GM10847 (cell line): ENCODE measurements around the gene SLC2A13.

Source experiments
- POLR2A ChIP-seq: IDR thresholded peaks from 2 replicates; pipeline ENCODE4 v1.6.1; 2011; ENCODE audit not compliant: insufficient read length; ENCODE audit errors: extremely low read depth

SLC2A13 gene

GRCh38 chr12:40001406-40001805 is 104.5 kb downstream of the SLC2A13 start:
- no peak for TF ChIP-seq POLR2A

- no peak for TF ChIP-seq POLR2A
Measured at GRCh38 chr12:40000884-40001283, 105.0 kb downstream of the SLC2A13 start.

- TF ChIP-seq POLR2A: no peak
Measured at GRCh38 chr12:39993268-39993667, 112.6 kb downstream of the SLC2A13 start.

GRCh38 chr12:39990122-39991101 is 115.5 kb downstream of the SLC2A13 start:
- no peak for TF ChIP-seq POLR2A

GRCh38 chr12:39989501-39989900 is 116.4 kb downstream of the SLC2A13 start:
- no peak for TF ChIP-seq POLR2A

GRCh38 chr12:39988574-39988973 is 117.3 kb downstream of the SLC2A13 start:
- TF ChIP-seq POLR2A: no peak

GRCh38 chr12:39986674-39987073 is 119.2 kb downstream of the SLC2A13 start:
- TF ChIP-seq POLR2A: no peak

- no peak for TF ChIP-seq POLR2A
Measured at GRCh38 chr12:39984670-39985069, 121.2 kb downstream of the SLC2A13 start.

- no peak for TF ChIP-seq POLR2A
Measured at GRCh38 chr12:39975374-39975918, 130.4 kb downstream of the SLC2A13 start.

- TF ChIP-seq POLR2A: no peak
Measured at GRCh38 chr12:39972119-39972518, 133.8 kb downstream of the SLC2A13 start.

GRCh38 chr12:39971348-39971747 is 134.5 kb downstream of the SLC2A13 start:
- no peak for TF ChIP-seq POLR2A

- TF ChIP-seq POLR2A: no peak
Measured at GRCh38 chr12:39966721-39967120, 139.2 kb downstream of the SLC2A13 start.

- TF ChIP-seq POLR2A: no peak
Measured at GRCh38 chr12:39966256-39966655, 139.6 kb downstream of the SLC2A13 start.

- TF ChIP-seq POLR2A: no peak
Measured at GRCh38 chr12:39959467-39959866, 146.4 kb downstream of the SLC2A13 start.

GRCh38 chr12:39959031-39959430 is 146.8 kb downstream of the SLC2A13 start:
- TF ChIP-seq POLR2A: no peak

GRCh38 chr12:39958377-39958776 is 147.5 kb downstream of the SLC2A13 start:
- no peak for TF ChIP-seq POLR2A
